NOMO-1 treated with DMSO at 0.1 percent for 48 hours (cell line): ENCODE measurements around the gene TBX1.

ENCODE experiments used
- DNase-seq: peaks from one replicate; lab custom pipeline; 2025; ENCODE audit not compliant: unreplicated experiment; lab: John Stamatoyannopoulos, UW

The TBX1 gene

GRCh38 chr22:19798003-19798665 is 37.6 kb downstream of the TBX1 start:
- no peak for DNase-seq

GRCh38 chr22:19798891-19799293 is 38.3 kb downstream of the TBX1 start:
- DNase-seq = no peak

GRCh38 chr22:19799322-19800190 is 39.0 kb downstream of the TBX1 start:
- DNase-seq = no peak

- DNase-seq = no peak
Observed at GRCh38 chr22:19800306-19800705, 39.7 kb downstream of the TBX1 start.

- DNase-seq = no peak
Observed at GRCh38 chr22:19800761-19801244, 40.2 kb downstream of the TBX1 start.

GRCh38 chr22:19801340-19802000 is 40.9 kb downstream of the TBX1 start:
- no peak for DNase-seq

- DNase-seq = no peak
Observed at GRCh38 chr22:19802001-19802893, 41.7 kb downstream of the TBX1 start.

- DNase-seq = no peak
Observed at GRCh38 chr22:19802894-19803735, 42.5 kb downstream of the TBX1 start.

GRCh38 chr22:19803736-19804267 is 43.2 kb downstream of the TBX1 start:
- no peak for DNase-seq

- no peak for DNase-seq
Observed at GRCh38 chr22:19805821-19806212, 45.2 kb downstream of the TBX1 start.

GRCh38 chr22:19806213-19807160 is 45.9 kb downstream of the TBX1 start:
- no peak for DNase-seq

GRCh38 chr22:19807161-19807913 is 46.8 kb downstream of the TBX1 start:
- DNase-seq = no peak

- no peak for DNase-seq
Observed at GRCh38 chr22:19807914-19808872, 47.6 kb downstream of the TBX1 start.

- DNase-seq = no peak
Observed at GRCh38 chr22:19808873-19809478, 48.4 kb downstream of the TBX1 start.

GRCh38 chr22:19809741-19810140 is 49.2 kb downstream of the TBX1 start:
- DNase-seq = no peak
